ENCODE data around the gene CHURC1. TPM values are rescaled to one million over a fixed set of nuclear protein-coding genes. Genes with fewer than 3 reads are reported as not detected.
"Not testable (repeated sequence)": the region's sequence is repeated elsewhere in the genome, so short reads cannot be mapped to it uniquely, and the experiment has no call there.

CHURC1 gene
- total RNA-seq, 1 donor from 2014 or later, result 31.9 TPM

- Histone ChIP-seq H3K9me3 (no peaks in the 10 kb centered on the region), H3K27me3 (no peaks in the 10 kb centered on the region)
- intact Hi-C loops (cut with DNase I), result loop anchor here (5.0 to 10.0 kb wide), 5 partner anchors 104 to 1266 kb away; partner anchors contain the start of genes HSPA2, MAX, MTHFD1 and PPP1R36
These were observed 3.3 kb upstream of the CHURC1 start for GRCh38 chr14:64910847-64911495.

GRCh38 chr14:64912261-64912660, 2.0 kb upstream of the CHURC1 start:
- TF ChIP-seq CTCF (IDR thresholded peaks at IDR 0.05), result no peak
- Histone ChIP-seq H3K9me3 (no peaks in the 10 kb centered on the region), H3K36me3 (no peaks in the 10 kb centered on the region), H3K4me1 (peaks cover 3 to 16% of the 10 kb centered on the region in 2 donors), H3K27ac (no peak overlapping the region), H3K4me3 (no peak overlapping the region), H3K27me3 (no peaks in the 10 kb centered on the region)
- intact Hi-C loops (cut with DNase I), result loop anchor here (5.0 to 10.0 kb wide), 5 partner anchors 105 to 1267 kb away; partner anchors contain the start of genes HSPA2, MAX, MTHFD1 and PPP1R36
- DNase-seq (ENCODE audit: low spot score in 2 of 2), result no peak

More at GRCh38 chr14:64910847-64911495, 3.3 kb upstream of the CHURC1 start:
- peak in 1 of 3 experiments; percentile 37 for TF ChIP-seq CTCF (IDR thresholded peaks at IDR 0.05)
- no peak overlapping the region for H3K27ac ChIP-seq
- DNase-seq (ENCODE audit: low spot score in 2 of 2), result no peak
- peaks cover 3 to 14% of the 10 kb centered on the region in 2 donors for H3K4me1 ChIP-seq
- H3K4me3 ChIP-seq, result no peak overlapping the region
- no peaks in the 10 kb centered on the region for H3K36me3 ChIP-seq

GRCh38 chr14:64913477-64913876, 778 bp upstream of the CHURC1 start:
- H3K36me3 ChIP-seq; DNase-seq (ENCODE audit: low spot score in 2 of 2); H3K27me3 ChIP-seq; H3K27ac ChIP-seq; H3K9me3 ChIP-seq: not testable (repeated sequence)
- intact Hi-C loops (cut with DNase I), result loop anchor here (5.0 to 10.0 kb wide), 5 partner anchors 106 to 1269 kb away; partner anchors contain the start of genes HSPA2, MAX, MTHFD1 and PPP1R36
- peak overlapping the region in 1 of 2 donors; percentile 90 for H3K4me3 ChIP-seq
- H3K4me1 ChIP-seq, result peaks cover 3 to 23% of the 10 kb centered on the region in 2 donors

GRCh38 chr14:64915029-64915424, 772 bp downstream of the CHURC1 start:
- intact Hi-C loops (cut with DNase I), result loop anchor here (2.0 to 10.0 kb wide), 5 partner anchors 57 to 1270 kb away; partner anchors contain the start of genes FNTB, HSPA2, MAX and PPP1R36
- Histone ChIP-seq H3K4me3 (peak overlapping the region; percentile 90 to 99), H3K27me3 (no peaks in the 10 kb centered on the region), H3K27ac (peak overlapping the region; percentile 94 to 98), H3K9me3 (no peaks in the 10 kb centered on the region), H3K4me1 (peaks cover 3 to 34% of the 10 kb centered on the region in 2 donors), H3K36me3 (no peaks in the 10 kb centered on the region)
- TF ChIP-seq CTCF (IDR thresholded peaks at IDR 0.05), result no peak
- DNase-seq (ENCODE audit: low spot score in 2 of 2), result no peak

GRCh38 chr14:64915797-64916196, 1.5 kb downstream of the CHURC1 start:
- Histone ChIP-seq H3K4me3 (peak overlapping the region; percentile 90 to 99), H3K9me3 (no peaks in the 10 kb centered on the region), H3K4me1 (peaks cover 3 to 36% of the 10 kb centered on the region in 2 donors), H3K27ac (peak overlapping the region in 1 of 2 donors; percentile 94), H3K36me3 (no peaks in the 10 kb centered on the region), H3K27me3 (no peaks in the 10 kb centered on the region)
- no peak for DNase-seq (ENCODE audit: low spot score in 2 of 2)
- no peak for TF ChIP-seq CTCF (IDR thresholded peaks at IDR 0.05)
- intact Hi-C loops (cut with DNase I), result loop anchor here (2.0 to 10.0 kb wide), 5 partner anchors 57 to 1271 kb away; partner anchors contain the start of genes FNTB, HSPA2, MAX and PPP1R36

GRCh38 chr14:64918216-64918615, 4.0 kb downstream of the CHURC1 start:
- intact Hi-C loops (cut with DNase I), result loop anchor here (5.0 to 10.0 kb wide), 4 partner anchors 54 to 1273 kb away; partner anchors contain the start of genes HSPA2, MAX, PPP1R36 and RAB15
- H3K27ac ChIP-seq, result peak overlapping the region; percentile 62 to 76
- no peak for DNase-seq (ENCODE audit: low spot score in 2 of 2)
- H3K36me3 ChIP-seq, result no peaks in the 10 kb centered on the region
- no peaks in the 10 kb centered on the region for H3K9me3 ChIP-seq
- peaks cover 3 to 36% of the 10 kb centered on the region in 2 donors for H3K4me1 ChIP-seq
- H3K27me3 ChIP-seq, result no peaks in the 10 kb centered on the region
- no peak overlapping the region for H3K4me3 ChIP-seq
- TF ChIP-seq CTCF (IDR thresholded peaks at IDR 0.05), result no peak
